HG03558 (cell line): ENCODE data around the gene RABAC1.
"Not testable (repeated sequence)": the region's sequence is repeated elsewhere in the genome, so short reads cannot be mapped to it uniquely, and the experiment has no call there.

Source experiments
- ATAC-seq: cut with Tn5 transposase; IDR thresholded peaks from one replicate; pipeline ENCODE4 v1.9.1; 2021; ENCODE audit warnings: moderate number of reproducible peaks; ENCODE audit not compliant: unreplicated experiment; ENCODE audit errors: extremely low read depth

RABAC1 gene

GRCh38 chr19:41955521-41955920, 3.6 kb downstream of the RABAC1 start:
- ATAC-seq: no peak

- ATAC-seq: no peak
Measured at GRCh38 chr19:41951686-41952172, 7.4 kb downstream of the RABAC1 start.

GRCh38 chr19:41947091-41947490, 12.0 kb downstream of the RABAC1 start:
- no peak for ATAC-seq

- ATAC-seq: peak; percentile 48
Measured at GRCh38 chr19:41945135-41945766, 13.9 kb downstream of the RABAC1 start.

- ATAC-seq: no peak
Measured at GRCh38 chr19:41944336-41944735, 14.8 kb downstream of the RABAC1 start.

GRCh38 chr19:41941410-41942202, 17.5 kb downstream of the RABAC1 start:
- ATAC-seq: no peak

- no peak for ATAC-seq
Measured at GRCh38 chr19:41940731-41941409, 18.3 kb downstream of the RABAC1 start.

GRCh38 chr19:41939861-41940730, 19.0 kb downstream of the RABAC1 start:
- no peak for ATAC-seq

GRCh38 chr19:41939209-41939608, 19.9 kb downstream of the RABAC1 start:
- ATAC-seq: not testable (repeated sequence)

- no peak for ATAC-seq
Measured at GRCh38 chr19:41937525-41938468, 21.3 kb downstream of the RABAC1 start.

GRCh38 chr19:41936961-41937360, 22.2 kb downstream of the RABAC1 start:
- ATAC-seq: no peak

GRCh38 chr19:41936416-41936850, 22.7 kb downstream of the RABAC1 start:
- ATAC-seq: no peak

GRCh38 chr19:41935760-41936415, 23.2 kb downstream of the RABAC1 start:
- no peak for ATAC-seq

- no peak for ATAC-seq
Measured at GRCh38 chr19:41934849-41935374, 24.2 kb downstream of the RABAC1 start.

GRCh38 chr19:41933693-41934426, 25.3 kb downstream of the RABAC1 start:
- ATAC-seq: no peak

- ATAC-seq: no peak
Measured at GRCh38 chr19:41932720-41933332, 26.3 kb downstream of the RABAC1 start.

GRCh38 chr19:41932259-41932719, 26.8 kb downstream of the RABAC1 start:
- ATAC-seq: no peak
